ENCODE measurements around the gene HAL.
A peak's percentile ranks its signal among the peaks of the same experiment; 100 is the strongest.

The HAL gene

GRCh38 chr12:95996034-95996658 lies at the start of gene HAL:
HAL (minus strand) TSS chr12:95996344; CDS start chr12:95995910, 434 bp downstream.
- no peak for DNase-seq

- peak; percentile 15 for DNase-seq
Measured at GRCh38 chr12:96045566-96045965, 49.4 kb upstream of the HAL start.

- DNase-seq, result no peak
Measured at GRCh38 chr12:96044943-96045290, 48.8 kb upstream of the HAL start.

- DNase-seq, result no peak
Measured at GRCh38 chr12:96044017-96044942, 48.1 kb upstream of the HAL start.

- no peak for DNase-seq
Measured at GRCh38 chr12:96041181-96041580, 45.0 kb upstream of the HAL start.

GRCh38 chr12:96040305-96041133 lies 44.4 kb upstream of the HAL start:
- DNase-seq, result no peak

- no peak for DNase-seq
Measured at GRCh38 chr12:96039516-96039915, 43.4 kb upstream of the HAL start.

- DNase-seq, result no peak
Measured at GRCh38 chr12:96036765-96037455, 40.8 kb upstream of the HAL start.

GRCh38 chr12:96035283-96036236 lies 39.4 kb upstream of the HAL start, which contains the start of gene LTA4H:
LTA4H (minus strand) TSS chr12:96035587; CDS start chr12:96035519, 68 bp downstream.
- peak; percentile 97 for DNase-seq

- peak; percentile 20 for DNase-seq
Measured at GRCh38 chr12:96034621-96035282, 38.6 kb upstream of the HAL start.

- no peak for DNase-seq
Measured at GRCh38 chr12:96033549-96034389, 37.6 kb upstream of the HAL start.

- DNase-seq, result no peak
Measured at GRCh38 chr12:96029826-96030225, 33.7 kb upstream of the HAL start.

- DNase-seq, result no peak
Measured at GRCh38 chr12:96028538-96028937, 32.4 kb upstream of the HAL start.

- no peak for DNase-seq
Measured at GRCh38 chr12:96026331-96026730, 30.2 kb upstream of the HAL start.

GRCh38 chr12:96025518-96025917 lies 29.4 kb upstream of the HAL start:
- no peak for DNase-seq

GRCh38 chr12:96020314-96021003 lies 24.3 kb upstream of the HAL start:
- no peak for DNase-seq

- peak; percentile 21 for DNase-seq
Measured at GRCh38 chr12:96015672-96016071, 19.5 kb upstream of the HAL start.

GRCh38 chr12:96014943-96015599 lies 18.9 kb upstream of the HAL start:
- no peak for DNase-seq

GRCh38 chr12:96007729-96008128 lies 11.6 kb upstream of the HAL start:
- DNase-seq, result no peak

Data from CD4-positive, alpha-beta T cell treated with Interleukin-17A for 4 hours (primary cell).